Measurements from ENCODE around the gene DLX6.

DLX6 gene

DNA sequence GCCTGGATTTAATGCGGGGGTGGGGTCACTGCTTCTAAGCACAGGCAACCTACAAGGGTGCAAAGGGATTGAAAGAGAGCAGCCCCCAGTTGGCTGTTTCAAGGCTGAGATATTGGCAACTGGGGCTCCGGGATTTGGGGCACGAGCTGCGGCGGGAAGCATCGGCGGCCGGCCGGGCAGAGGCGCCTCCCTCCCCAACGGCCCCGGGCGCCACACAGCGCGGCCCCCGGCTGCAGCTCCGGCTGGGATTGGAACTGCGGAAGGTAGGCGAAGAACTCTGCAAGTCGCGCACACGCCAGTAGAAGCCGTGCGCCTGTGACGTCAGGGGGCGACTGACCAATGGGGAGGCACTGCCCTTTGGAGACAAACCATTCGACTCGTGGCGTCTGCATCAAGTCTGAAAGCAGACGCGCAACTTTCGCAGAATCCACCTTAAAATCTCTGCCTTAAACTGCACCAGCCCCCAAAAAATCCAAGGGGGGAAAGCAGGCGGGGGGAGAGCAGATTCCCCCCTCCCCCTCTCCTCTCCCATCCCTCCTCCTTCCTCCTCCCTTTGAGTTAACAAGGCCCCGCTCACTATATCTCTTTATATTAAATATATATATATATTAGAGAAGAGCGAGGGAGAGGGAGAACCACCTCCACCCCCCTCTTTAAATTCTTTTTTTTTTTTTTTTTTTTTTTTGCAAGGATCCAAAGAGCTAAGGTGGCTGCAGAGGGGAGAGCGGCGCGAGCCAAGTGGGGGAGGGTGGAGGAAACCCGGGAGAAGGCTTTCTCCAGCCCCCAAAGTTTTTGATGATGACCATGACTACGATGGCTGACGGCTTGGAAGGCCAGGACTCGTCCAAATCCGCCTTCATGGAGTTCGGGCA lies at the start of gene DLX6:
TSS of gene DLX6 (plus strand) at position 371 of the 872 bp plus-strand sequence. CDS start at position 796, 425 bp downstream.
- peak; percentile 75 for DNase-seq

DNA sequence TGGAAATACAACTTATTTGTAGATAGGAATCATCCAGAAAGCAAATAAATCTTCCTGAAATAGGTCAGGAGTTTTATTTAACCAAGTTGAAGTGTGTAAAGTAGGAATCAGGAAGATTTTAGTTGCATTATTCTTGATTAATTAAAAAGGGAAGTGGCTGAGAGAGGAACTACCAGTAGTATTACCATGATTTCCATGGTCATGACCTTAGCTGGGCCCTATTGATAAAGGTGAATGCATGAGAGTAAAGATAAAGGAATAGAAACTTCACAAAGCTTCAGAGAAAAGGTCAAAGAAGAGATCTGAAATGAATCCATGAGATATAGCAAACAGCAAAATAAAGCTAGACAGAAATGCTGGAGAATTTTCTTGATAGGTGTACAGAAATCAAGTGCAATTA lies 46.2 kb upstream of the DLX6 start:
- DNase-seq = no peak

DNA sequence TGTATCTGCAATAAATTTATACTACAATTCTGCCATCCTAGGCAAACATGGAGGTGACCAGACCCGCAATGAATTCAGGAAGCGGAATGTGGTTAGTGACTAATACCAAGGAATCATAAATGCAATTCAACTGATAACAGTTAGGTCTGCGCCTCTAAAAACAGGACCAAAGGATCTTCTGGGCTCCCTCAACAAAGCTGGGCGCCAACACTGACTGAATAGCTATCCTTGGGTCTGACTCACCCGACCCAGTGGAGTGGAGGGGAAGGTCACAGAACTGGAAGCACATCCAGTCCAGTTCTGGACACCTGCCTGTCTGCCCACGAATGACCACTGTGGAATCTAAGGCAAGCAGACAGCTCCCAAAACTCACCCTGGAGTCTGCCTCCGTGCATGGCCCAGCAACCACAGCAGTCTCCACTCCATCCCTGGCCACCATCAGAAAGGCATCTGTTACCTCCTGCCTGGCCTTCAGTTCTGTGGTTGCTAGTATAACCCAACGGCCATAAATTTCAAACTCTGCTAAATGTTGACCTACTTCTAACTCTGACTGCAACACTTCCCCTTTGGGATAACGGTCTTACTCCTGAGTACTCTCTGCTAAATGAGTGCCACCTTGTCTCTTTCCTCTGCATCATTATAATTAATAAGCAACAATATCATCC lies 43.0 kb upstream of the DLX6 start:
- DNase-seq = no peak

DNA sequence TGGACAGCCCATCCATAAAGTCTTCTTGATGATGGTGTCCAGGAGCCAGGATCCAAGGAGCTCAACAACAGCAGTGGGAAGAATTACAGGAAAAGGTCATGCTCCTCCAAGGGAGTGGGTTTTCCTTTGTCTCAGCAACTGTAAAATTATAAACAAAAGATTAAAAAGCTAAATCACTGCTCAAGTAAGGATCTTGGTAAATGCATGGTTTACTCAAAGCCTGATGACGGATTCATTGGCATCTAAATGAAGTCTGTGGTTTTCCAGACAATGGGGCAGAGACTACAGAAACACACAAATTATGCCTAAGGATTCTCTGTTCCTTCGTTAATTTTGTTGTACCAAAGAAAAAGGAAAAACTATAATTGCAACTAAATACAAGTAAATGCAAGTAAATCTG lies 36.4 kb upstream of the DLX6 start:
- DNase-seq = no peak

DNA sequence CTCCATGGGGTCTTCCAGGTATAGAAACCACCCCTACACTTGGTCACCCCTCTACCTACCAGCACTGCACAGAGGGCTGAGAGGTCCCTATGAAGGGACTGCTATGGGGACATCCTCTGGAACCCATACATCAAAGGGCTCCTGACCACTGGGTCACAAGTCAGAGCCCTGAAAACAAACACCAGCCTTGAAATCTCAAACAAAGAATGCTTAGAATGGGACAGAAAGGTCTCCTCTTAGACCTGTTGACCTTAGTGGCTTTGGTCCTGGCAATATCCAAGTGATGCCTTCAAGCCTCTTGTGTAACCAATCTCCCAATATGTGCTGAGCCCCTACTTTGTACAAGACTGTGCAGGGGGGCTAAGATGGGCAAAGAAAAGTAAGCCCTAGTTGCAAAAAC lies 34.6 kb upstream of the DLX6 start:
- no peak for DNase-seq

DNA sequence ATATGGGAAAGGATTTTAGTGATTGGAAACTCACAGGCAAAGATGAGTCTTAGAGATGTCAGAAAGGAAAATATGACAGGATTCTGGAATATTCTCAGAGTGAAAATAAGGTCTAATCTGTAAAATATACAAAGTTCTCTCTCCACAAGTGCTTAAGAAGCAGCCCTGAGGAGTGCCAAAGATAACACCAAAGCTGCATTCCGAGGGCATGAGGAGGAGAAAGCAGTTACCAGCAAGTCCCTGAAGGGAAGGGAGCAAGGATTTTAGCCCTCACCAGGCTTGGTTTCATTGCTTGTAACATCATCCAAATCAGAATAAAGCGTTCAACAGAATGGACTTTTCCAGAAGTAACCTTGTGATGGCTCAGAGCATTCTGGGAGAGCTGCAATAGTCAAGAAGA lies 31.4 kb upstream of the DLX6 start:
- no peak for DNase-seq

DNA sequence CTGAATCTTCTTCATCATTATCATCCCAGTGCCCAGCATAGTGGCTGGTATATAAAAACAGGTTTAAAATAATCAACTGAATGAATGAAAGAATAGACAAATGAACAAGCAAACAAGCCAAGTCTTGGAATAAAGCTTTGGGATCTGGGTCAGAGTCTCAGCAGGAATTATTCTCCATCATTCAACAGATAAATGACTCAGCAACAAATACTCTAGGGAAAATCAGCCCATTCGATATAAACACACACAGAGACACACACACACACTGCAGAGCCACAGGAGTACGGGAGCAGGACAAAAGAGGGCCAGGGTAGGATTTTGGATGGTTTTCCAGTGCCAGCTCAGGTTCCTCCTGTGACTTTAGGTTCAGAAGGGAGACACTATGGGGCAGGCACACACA lies 29.2 kb upstream of the DLX6 start:
- DNase-seq = no peak

DNA sequence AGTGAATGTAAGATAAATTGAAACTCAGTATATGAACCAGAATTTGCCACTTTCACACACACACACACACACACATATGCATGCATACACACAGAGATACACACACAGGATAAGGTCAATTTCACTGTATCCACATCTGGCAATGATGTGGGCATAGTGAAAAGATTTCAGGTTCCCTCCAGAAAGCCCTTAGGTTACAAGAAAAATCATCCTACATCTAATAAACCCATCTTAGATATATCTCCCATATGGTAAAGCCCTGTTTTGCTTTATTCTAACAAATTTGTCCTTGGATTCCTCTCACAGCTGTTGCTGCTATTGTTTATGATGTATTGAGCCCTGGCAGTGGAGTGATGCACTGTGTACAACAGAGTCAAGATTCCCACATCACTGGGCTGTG lies 27.9 kb upstream of the DLX6 start:
- DNase-seq = no peak

DNA sequence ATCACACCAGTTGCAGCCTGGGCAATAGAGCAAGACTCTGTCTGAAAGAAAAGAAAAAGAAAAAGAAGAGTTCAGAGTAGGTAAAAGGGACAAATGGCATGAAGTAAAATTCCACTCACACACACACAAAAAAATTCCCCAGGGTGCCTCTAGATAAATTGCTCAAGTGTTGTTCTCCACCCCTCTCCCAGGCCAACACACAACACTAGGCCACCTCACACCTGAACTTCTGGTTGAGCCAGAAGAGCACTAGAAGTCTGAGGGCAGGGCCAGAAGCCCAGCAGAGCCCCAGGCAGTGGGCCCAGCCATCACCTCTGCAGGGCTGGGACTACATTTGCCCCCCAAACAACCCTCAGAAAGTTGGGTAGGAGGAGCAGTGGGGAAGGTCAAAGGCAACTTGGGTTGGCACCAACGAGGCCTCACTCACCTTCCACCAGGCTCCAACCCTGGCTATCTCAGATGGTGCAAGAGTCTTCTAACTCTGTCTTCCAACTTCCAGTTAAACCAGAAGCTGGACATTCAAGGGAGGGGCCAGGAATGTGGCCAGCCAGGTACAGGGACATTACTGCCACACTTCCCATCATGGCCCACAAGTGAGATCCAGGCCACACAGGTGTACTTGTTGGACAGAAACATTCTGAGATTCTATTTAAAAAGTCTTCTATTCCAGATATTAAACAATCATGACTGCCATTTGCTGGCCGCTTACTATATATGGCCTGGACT lies 25.6 kb upstream of the DLX6 start:
- DNase-seq = no peak

DNA sequence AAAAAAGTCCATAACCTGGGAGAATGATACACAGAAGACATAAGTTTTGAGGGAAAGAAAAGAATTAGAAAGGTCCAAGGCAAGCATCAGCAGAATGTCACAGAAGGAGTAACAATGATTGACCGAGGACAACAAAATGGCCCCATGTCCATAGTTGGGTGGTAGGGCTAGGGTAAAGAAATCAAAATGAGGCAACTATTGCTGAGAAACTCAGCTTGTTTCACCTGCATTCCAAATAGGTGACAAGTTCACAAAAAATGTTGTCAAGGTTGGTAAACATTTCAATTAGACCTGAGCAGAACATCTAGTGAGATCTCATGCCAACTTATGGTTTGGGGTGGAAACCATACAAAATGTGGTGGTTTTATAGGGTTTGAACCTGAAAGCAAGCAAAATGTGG lies 22.8 kb upstream of the DLX6 start:
- DNase-seq = no peak

DNA sequence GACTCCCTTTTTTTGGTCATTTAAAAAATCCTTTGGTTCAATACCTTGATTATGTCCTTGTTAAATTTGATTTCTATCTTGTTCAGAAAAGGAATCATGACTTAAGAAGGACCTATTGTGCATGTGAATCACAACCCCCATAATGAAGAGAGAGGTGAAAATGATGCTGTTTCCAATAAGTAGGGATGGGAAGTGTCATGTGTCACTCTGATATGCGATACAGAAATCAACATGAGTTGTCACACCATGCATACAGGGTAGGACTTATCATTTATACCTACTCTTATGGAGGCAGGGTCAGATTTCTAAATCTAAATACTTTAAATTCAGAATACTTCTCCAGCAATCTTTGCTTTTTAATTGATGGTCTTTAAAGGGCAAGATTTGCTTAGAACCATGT lies 19.4 kb upstream of the DLX6 start:
- no peak for DNase-seq

DNA sequence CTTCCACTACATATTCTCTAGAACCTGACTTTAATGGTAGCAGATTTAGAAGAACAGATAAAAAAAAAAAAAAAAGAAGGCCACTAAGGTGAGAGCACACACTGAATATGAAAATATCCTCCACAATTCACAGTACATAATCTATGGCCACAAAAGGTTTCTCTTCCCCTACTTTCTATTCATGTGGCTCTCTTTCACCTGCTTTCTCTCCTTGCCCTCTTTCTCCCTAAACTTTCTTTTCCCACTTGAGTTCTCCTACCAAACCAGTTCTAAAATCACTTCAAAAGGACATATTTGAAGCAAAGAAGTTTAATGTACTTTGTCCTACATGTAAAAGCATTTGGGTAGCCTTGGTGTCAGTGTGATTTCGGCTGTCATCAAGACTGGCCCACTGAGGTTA lies 18.5 kb upstream of the DLX6 start:
- DNase-seq = no peak

DNA sequence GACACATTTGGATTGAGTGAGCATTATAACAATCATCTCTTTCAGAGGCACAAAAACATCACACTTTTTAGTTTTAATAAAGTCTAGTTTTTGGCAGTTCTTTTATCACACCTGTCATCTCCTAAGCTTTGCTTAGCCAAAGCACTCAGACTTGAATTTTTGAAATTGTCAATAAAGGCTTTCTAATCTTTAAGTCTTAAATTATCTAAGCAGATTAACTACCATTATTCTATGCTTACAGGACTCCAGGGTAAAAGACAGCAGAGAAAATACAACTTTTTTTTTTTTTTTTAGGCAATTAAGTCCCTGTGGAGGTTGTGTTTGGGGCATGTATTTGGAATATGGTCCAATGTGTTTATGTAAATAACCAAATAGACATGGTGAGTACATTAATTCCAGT lies 17.6 kb upstream of the DLX6 start:
- DNase-seq = no peak

DNA sequence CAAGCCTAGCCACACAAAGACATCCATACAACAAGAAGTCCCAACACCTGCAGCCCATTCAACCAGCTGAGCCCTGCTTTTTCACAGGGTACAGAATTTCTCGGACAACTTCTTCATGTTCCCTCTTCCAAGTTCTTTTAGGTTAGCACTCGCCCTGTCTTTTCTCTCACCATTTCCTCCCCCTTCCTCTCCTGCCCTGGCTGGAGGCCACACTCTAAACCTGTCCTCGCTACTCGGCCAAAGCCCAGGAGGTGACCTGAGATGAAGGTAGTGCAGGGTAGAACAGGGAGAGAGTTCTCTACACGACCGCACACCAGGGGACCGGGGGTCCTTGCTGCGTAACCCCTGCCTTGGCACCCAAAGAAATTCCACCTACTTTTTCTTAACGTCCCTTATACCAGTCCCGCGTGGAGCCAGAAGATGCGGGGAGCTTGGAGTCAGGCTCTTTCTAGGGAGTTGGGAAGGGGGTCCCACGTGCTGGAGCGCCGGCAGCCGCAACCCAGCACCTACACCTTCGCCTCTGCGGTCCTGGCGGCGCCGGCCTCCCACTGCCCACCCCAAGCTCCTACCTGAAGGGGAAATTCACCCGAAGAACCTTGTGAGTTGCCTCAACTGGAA lies 16.0 kb upstream of the DLX6 start:
- DNase-seq = no peak

DNA sequence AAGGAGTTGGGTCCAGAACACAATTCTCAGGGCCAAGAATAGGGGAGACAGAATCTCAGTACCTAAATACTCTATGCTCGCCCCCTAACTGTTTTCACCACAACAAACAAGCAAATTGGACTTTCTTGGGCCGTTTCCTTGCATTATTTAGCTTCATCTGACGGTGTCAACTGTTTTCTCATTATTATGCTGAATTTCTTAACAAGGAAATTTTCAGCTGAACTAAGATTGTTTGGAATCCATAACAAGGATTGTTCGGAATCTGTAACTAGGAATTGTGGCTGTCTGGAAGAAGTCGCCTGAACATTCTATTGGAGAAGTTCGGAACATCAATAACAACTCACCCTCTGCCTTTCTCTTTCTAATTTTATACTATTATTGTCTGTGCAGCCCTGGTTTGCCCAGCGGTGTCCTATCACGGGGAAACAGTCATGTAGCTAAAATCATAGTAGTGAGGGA lies 15.5 kb upstream of the DLX6 start:
- no peak for DNase-seq

DNA sequence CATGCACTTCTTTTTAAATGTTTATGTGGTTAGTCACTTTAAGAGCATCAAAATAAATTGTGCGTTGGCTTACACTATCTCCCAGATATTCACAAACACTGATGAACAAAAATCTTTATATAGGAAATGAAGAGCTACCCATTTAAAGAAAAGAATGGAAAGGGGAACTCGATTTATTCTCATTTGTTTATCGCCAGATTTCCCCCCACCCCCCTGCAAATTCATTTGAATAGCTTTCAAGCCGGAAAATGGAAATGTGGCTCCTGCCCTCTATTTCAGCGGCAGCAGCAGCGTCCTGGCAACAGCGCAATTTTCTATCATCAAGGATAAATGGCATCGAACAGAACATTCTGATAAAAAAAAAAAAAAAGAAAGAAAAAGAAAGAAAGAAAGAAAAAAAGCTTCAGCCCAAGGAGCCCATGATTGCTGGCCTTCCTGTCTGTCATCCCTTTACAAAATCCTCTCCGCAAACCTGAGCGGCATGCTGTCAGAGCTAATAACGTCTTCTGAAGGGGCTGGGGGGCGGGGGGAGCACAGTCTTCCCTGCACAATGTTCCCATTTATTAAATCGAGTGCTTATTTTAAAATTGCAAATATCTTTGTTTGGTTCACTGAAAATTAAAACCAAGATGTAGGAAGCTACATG lies 13.7 kb upstream of the DLX6 start:
- DNase-seq = no peak

DNA sequence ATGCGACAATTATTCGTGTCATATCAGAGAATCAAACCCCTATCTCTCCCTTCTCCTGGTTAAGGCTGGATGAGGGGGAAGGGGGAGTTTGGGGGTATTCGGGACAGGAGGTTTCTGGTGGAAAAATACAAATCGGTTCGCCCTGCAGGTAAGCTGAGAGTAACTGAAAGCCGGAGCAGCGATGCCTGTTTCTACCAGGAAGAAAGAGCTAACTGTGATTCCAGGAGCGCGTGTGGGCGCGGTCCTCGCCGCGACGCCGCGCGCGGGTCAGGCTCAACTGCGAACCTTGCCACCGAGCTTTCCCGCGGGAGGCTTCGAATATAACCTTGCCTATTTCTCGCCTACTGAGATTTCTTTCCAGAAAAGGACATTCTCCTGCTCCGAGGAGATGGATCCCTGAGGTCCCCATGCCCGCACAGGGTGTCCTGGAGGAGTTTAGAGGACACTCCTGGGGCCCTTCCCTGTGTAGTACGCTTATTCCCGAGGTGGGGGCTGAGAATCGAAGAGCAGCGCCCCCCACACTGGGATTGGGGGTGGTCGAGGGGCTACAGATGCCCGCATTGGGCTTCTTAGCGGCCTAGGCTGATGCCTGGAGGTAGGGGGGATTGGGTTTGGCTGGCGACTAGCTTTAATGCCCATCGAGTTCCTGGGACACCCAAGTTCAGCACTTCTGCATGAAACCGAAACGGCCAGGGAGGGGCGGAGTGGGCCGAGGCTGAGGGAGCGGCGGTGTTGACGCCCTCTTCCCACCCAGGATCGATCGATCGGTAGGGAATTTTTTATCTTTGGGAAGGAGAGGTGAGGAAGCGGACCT lies 13.0 kb upstream of the DLX6 start:
- DNase-seq = no peak

DNA sequence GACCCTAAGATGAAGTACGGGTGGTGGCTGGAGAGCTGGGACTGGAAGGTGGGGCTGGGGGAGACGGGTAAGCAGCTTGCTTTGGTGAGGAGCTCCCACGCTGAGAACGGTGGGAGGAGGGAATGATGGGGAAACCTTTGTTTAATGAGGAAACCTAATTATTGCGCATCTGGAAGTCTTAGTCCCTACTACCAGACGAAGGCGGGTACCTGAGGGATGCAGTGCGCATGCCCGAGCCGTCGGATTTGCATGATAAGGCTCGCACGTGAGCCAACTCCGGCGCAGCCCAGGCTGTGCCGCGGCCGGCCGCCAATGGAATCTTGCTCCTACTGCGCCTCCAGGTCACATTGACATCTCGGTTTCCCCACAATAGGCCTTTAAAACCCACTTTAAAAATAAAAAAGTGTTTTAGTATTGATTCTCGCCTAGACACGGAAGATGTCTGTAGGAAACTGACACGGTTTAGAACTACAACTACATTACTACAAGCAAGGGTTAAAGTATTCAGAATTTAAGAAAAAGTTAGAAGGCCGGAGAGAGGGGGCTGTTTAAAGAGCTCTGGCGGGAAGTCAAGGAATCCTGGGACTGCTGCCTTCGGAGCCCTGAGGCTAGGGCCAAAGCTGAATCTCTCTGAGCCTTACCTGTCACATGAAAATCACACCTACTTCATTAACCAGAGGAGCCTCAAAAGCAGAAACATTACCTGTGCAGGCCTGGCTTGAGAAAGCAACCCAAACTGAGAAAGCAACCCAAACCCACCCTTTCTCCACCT lies 12.1 kb upstream of the DLX6 start:
- DNase-seq = no peak

DNA sequence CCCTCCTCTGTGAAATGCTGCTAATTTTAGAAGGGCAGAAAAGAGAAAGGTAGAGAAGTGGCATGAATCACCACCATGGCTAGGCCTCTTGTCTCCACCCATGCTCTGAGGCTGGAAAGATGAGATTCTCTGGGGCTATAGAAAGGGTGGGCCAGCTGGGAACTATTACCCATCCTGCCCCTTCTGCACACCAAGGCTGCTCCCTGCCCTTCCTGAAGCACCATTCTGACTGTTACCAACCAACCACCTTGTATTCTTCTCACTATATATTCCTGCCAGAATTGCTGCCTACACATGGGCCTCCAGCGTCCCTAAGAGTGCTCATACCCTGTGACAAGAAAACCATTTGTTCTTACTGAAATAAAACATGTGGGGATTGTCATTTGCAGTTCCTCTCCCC lies 11.4 kb upstream of the DLX6 start:
- DNase-seq = no peak

DNA sequence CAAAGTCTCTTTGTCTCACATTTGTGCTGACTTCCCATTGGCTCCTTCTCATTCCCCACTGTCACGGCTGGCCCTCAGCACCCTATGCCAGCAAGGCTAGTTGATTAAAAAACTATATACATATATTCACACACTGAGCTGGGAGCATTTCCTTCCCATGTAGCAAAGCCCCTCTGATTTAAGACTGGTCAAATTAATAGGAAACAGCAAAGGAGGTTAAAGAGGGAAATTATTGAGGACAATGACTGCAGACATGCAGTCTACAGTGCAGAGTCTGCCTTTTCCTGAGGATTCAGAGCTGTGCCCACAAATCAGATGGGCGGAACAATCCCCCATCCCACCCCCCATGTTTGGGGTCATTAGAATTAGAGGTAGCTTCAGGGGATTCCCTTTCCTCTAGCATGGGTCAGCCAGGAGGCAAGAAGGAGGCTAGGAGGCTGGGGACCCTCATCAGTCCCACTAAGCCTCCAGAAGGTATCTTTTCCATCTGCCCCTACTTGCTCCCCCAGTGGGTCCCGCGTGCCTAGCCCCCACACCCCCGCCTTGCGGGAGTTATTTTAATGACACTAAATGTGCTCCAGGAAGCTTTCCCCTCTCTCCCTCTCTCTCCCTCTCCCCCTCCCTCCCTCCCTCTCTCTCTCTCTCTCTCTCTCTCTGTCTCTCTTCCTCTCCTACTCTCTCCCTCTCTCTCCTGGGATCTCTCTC lies 9.8 kb upstream of the DLX6 start:
- DNase-seq = no peak
